ENCODE results near the gene SLC16A13.
"Not testable (repeated sequence)": the region's sequence is repeated elsewhere in the genome, so short reads cannot be mapped to it uniquely, and the experiment has no call there.

The SLC16A13 gene

GRCh38 chr17:7035591-7036368 is at the start of gene SLC16A13:
SLC16A13 (plus strand) TSS chr17:7036015; CDS start chr17:7036383, 368 bp downstream.
- peak; percentile 87 for DNase-seq

DNA sequence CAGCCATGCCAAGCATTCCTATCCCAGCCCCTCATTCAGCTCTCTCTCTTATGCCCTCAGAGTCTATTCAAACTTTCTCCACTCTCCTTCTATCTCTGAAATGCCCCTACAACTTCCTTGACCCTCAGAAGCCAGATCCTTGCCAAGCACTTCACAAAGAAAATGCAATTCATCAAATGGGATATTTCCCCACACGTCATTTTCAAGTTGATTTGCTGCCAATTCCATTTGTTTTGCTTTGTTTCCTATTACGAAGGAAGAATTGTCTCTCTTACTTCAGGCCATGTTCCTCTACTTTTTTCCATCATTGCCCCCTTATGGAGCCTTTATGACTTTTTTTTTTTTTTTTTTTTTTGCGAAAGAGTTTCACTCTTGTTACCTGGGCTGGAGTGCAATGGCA is 49.1 kb upstream of the SLC16A13 start:
- no peak for DNase-seq

- no peak for DNase-seq
Observed at GRCh38 chr17:6989779-6990178, 46.0 kb upstream of the SLC16A13 start.

DNA sequence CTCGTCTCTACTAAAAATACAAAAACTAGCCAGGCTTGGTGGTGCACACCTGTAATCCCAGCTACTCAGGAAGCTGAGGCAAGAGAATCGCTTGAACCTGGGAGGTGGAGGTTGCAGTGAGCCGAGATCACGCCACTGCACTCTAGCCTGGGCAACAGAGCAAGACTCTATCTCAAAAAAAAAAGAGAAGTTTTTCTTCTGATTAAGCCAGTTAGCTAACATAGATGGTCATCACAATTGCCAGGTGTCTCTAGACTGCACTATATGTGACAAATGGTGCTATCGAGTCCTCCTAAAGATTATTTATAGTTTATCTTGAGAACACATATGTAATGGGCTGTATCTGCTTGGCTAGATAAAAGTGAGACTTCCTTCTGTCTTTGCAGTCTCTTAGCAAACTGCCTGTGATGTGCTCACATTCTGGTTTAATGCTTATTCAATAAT is 42.2 kb upstream of the SLC16A13 start:
- not testable (repeated sequence) for DNase-seq

GRCh38 chr17:6994118-6994598 is 41.7 kb upstream of the SLC16A13 start:
- no peak for DNase-seq

DNA sequence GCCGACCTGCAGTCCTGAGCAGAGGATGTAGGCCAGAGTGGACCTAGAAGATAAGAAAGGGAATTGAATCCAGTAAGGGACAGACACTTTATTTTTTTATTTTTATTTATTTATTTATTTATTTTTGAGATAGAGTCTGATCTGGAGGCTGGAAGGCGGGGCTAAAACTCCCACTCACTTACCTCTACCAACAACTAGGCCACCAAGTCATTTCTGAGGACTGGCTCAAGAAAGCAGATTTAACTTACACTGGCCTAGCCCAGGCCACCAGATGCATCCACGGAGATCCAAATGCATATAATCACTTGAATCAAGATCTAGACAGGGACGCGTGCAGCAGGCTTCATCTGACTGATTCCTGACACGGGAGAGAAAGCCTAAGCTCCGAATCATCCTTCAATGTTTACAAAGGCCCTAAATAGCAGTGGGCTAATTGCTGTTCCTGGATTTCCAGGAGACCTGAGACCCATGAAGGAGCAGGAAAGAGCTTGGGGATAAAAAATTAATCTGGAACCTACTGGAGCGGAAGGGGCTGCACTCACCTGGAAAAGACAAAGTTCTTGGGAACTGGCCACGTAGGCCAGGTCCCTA is 41.1 kb upstream of the SLC16A13 start:
- no peak for DNase-seq

GRCh38 chr17:6995500-6996255 is 40.1 kb upstream of the SLC16A13 start, which contains the start of gene ALOX12:
ALOX12 (plus strand) TSS chr17:6996049; CDS start chr17:6996118, 69 bp downstream.
- no peak for DNase-seq

DNA sequence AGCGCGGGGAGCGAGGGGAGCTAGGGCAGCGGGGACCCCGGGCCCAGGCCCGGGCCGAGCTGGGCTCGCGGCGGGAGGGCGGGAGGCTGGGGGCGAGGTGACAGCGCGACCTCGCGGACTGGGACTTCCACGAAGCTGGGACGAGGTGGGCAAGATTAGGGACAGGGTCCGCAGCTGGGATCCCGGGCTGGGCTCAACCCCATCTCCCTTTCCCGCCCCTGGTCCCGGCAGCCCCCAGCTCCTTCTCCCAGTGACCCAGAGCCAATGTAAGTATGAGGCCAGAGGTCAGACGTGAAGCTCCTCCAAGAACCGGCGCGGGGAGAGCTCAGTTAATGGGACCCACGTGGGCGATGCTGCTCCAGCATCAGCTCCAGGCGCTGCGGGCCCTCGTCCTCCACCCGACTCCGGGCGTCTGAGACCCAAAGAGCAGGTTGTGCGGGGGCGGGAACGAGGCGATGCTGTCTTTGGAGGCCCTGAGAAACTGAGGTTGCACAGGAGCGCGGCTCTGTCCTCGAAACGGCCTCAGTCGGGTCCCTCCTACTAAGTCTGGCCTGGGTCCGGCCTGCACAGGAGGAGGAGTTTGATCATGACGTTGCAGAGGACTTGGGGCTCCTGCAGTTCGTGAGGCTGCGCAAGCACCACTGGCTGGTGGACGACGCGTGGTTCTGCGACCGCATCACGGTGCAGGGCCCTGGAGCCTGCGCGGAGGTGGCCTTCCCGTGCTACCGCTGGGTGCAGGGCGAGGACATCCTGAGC is 39.4 kb upstream of the SLC16A13 start:
- no peak for DNase-seq

- DNase-seq: no peak
Observed at GRCh38 chr17:6997171-6997570, 38.6 kb upstream of the SLC16A13 start.

- DNase-seq: no peak
Observed at GRCh38 chr17:6998855-6999508, 36.8 kb upstream of the SLC16A13 start.

GRCh38 chr17:7001318-7001961 is 34.4 kb upstream of the SLC16A13 start:
- no peak for DNase-seq

DNA sequence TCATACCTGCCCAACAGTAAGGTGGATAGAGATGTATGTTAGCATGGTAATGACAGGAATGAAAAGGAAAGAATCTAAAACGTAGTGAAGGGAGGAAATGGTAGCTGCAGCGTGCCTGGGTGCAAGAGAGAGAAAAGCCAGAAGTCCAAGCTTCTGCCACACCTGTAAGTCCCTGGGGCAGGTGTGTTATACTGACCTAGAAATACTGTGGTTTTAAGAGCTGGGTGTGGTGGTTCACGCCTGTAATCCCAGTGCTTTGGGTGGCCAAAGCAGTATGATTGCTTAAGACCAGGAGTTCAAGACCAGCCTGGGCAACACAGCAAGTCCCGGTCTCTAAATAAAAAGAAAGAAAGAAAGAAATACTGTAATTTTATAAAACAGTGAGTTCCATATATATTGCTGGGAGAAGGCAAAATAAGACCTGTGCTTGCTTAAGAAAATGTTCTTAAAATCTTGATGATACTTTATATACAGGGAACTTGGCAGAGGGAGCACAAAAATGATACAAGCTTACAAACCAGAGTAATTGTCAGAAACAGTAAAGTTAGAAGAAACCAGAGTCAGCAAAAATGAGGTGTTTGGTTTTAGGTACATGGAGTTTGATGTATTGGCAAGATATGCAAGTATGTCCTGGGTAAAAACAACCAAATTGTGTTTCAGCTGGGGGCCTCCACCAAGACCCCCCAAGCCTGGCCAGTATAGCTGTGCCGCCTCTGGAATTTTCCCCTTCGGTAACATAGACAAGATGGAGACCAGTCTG is 33.3 kb upstream of the SLC16A13 start:
- DNase-seq: no peak

GRCh38 chr17:7003745-7004144 is 32.1 kb upstream of the SLC16A13 start:
- no peak for DNase-seq

DNA sequence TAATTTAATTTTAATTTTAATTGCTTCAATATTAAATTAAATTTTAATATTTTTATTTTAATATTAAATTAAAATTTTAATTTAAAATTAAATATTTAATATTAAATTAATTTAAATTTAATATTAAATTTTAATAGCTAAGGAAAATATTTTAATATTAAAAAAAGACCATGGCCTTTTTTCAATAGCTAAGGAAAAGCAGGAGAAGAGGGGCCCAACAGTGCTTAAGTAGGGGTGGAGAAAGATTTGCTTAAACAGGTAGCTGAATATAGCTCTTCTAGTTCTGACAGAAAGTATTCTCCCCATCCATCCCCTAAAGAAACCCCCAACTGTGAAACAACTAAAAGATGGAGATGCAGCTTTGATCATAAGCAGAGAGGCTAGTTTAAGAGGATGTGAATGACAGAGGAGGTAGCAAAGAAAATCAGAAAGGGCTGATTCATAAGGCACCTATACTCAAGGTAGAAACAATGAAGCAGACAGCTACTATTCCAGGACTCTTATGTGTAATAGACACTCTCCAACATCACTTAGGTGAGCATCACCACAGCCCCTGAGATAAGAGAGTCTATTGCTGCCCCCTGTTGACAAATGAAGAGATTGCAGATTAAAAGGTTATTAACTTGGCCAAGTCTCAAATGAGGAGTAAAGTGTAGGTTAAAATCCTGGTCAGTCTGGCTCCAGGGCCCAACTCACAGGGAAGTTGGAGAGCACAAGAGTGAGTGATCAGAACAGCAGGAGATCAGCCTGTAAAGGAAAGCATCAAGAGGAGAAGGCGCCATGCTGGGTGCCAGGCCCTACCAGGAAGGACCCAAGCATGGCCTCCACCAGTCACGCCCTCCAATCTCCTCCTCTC is 31.2 kb upstream of the SLC16A13 start:
- DNase-seq: peak; percentile 51

DNA sequence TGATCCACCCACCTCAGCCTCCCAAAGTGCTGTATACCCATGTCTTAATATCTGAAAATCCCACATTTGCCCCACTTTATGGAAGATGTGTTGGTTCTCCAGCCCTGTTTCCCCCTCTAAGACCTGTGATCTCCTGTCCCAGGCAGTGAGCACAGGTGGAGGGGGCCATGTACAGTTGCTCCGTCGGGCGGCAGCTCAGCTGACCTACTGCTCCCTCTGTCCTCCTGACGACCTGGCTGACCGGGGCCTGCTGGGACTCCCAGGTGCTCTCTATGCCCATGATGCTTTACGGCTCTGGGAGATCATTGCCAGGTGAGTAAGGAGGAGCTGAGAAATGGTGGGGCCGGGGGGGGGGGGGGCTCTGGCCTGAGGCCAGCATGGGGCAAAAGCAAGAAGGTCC is 30.1 kb upstream of the SLC16A13 start:
- DNase-seq: no peak

DNA sequence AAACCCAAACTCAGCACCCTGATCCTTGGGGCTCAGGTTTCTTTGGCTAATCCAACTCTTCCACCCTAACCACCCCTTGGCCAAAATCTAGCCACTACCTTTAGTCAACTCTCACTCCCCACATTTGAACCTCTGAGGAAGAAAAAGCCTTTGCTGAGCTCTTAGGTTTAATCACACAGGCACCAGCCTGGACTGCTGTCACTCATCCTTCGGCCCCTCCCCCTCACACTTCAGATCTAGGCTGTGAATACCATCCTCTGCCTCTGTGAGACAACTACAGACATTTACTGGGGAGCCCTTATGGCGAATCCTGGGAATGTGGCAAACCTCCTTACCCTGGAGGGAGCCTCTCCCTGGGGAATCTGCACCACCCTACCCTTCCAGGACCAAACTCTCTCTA is 28.7 kb upstream of the SLC16A13 start:
- DNase-seq: no peak

DNA sequence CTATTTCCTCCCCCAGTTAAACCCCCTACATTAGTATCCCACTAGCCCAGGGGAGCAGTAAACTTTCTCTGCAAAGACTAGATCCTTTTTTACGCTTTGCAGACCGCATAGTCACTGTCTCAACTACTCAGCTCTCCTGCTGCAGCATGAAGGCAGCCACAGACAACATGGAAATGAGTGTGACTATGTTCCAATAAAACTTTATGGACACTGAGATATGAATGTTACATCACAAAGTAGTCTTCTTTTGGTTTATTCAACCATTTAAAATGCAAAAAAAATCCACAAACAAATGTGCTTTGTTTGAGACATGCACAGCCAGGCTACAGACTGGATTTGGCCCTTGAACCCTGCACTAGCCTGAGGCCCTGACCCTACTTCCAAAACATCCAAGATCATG is 25.3 kb upstream of the SLC16A13 start:
- DNase-seq: no peak

DNA sequence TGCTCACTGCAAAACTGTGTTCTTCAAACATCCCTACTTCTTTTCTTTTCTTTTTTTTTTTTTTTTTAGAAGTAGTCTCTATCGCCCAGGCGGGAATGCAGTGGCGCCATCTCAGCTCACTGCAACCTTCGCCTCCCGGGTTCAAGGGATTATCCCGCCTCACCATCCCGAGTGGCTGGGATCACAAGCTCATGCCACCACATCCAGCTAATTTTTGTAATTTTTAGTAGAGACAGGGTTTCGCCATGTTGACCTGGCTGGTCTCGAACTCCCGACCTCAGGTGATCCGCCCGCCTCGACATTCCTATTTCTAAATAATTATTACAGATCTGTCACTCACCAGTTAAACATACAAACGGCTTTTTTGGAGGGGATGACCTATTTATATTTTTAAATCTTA is 24.4 kb upstream of the SLC16A13 start:
- DNase-seq: no peak

GRCh38 chr17:7011942-7012254 is 23.9 kb upstream of the SLC16A13 start:
- DNase-seq: no peak

Measured in NCI-H774 (cell line).